ENCODE results near the gene ELAVL4.
"Not testable (repeated sequence)": the region's sequence is repeated elsewhere in the genome, so short reads cannot be mapped to it uniquely, and the experiment has no call there.

The ELAVL4 gene

GRCh38 chr1:50126927-50127715, 18.4 kb downstream of the ELAVL4 start:
- DNase-seq: no peak

GRCh38 chr1:50129201-50129600, 20.5 kb downstream of the ELAVL4 start:
- DNase-seq: no peak

- no peak for DNase-seq
Measured at GRCh38 chr1:50132347-50132894, 23.7 kb downstream of the ELAVL4 start.

GRCh38 chr1:50135716-50136115, 27.0 kb downstream of the ELAVL4 start:
- no peak for DNase-seq

- DNase-seq: no peak
Measured at GRCh38 chr1:50139339-50140181, 30.8 kb downstream of the ELAVL4 start.

GRCh38 chr1:50140182-50140447, 31.4 kb downstream of the ELAVL4 start:
- no peak for DNase-seq

- DNase-seq: no peak
Measured at GRCh38 chr1:50147191-50147850, 38.6 kb downstream of the ELAVL4 start.

- DNase-seq: no peak
Measured at GRCh38 chr1:50148142-50148923, 39.6 kb downstream of the ELAVL4 start.

- DNase-seq: no peak
Measured at GRCh38 chr1:50152236-50152635, 43.5 kb downstream of the ELAVL4 start.

- DNase-seq: no peak
Measured at GRCh38 chr1:50155541-50155940, 46.8 kb downstream of the ELAVL4 start.

GRCh38 chr1:50156241-50157010, 47.7 kb downstream of the ELAVL4 start:
- DNase-seq: no peak

GRCh38 chr1:50157306-50157941, 48.7 kb downstream of the ELAVL4 start:
- DNase-seq: no peak

GRCh38 chr1:50158421-50158820, 49.7 kb downstream of the ELAVL4 start:
- DNase-seq: no peak

- no peak for DNase-seq
Measured at GRCh38 chr1:50163680-50164079, 55.0 kb downstream of the ELAVL4 start.

GRCh38 chr1:50166351-50166750, 57.6 kb downstream of the ELAVL4 start:
- not testable (repeated sequence) for DNase-seq

- no peak for DNase-seq
Measured at GRCh38 chr1:50172299-50172698, 63.6 kb downstream of the ELAVL4 start.

GRCh38 chr1:50174101-50174500, 65.4 kb downstream of the ELAVL4 start:
- no peak for DNase-seq

- DNase-seq: no peak
Measured at GRCh38 chr1:50175719-50176639, 67.3 kb downstream of the ELAVL4 start.

GRCh38 chr1:50177994-50178393, 69.3 kb downstream of the ELAVL4 start:
- DNase-seq: no peak

GRCh38 chr1:50179639-50180038, 70.9 kb downstream of the ELAVL4 start:
- no peak for DNase-seq

Measured in T-helper 9 cell (primary cell).